Measurements from ENCODE around the gene JMJD1C.

DNA sequence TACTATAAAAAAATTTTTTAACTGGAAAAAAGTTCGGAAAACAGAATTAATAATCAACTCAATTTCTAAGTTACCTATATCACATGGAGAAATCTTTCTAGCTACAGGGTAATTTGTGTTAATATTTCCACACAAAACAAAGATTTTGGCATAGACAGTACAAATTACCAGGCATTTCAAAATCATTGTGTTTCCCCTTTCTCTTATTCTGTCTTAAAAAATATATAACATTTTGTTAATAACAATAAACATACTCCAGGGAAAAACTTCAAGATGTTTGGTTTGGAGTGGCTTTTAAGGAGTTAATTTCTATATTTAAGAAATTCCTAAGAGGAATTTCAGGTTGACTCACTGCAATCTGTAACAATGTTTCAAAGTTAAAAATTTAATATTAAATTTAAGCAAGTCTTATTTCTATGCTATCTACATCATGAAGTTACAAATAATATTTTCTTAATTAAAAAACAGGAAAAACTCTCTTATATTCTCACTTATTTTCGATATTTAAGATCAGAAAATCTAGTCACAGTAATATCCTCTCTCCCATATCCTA lies 200.0 kb downstream of the JMJD1C start:
- TF ChIP-seq POLR2A (IDR thresholded peaks at IDR 0.05; ENCODE audit: low read length) (no peak), GATA1 (IDR thresholded peaks at IDR 0.05; ENCODE audit: low read depth, low read length) (no peak)
